Measurements from ENCODE around the gene PHGDH.
"Not testable (repeated sequence)": the region's sequence is repeated elsewhere in the genome, so short reads cannot be mapped to it uniquely, and the experiment has no call there.

The PHGDH gene

DNA sequence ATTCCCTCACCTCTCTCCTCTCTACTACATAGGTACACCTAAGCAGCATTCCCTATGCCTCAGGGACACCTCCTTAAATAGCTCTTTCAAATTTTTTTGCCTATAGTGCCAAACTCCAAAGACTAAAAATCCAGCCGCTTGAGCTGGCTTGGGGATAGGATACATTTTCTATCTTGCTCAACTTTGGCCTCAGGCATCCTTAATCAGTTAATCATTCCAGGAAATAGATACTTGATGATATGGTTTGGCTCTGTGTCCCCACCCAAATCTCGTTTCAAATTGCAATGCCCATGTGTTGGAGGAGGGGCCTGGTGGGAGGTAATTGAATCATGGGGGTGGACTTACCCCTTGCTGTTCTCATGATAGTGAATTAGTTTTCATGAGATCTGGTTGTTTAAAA is 11.4 kb upstream of the PHGDH start:
- no peak for DNase-seq (ENCODE audit: low read depth in 2 of 2)

DNA sequence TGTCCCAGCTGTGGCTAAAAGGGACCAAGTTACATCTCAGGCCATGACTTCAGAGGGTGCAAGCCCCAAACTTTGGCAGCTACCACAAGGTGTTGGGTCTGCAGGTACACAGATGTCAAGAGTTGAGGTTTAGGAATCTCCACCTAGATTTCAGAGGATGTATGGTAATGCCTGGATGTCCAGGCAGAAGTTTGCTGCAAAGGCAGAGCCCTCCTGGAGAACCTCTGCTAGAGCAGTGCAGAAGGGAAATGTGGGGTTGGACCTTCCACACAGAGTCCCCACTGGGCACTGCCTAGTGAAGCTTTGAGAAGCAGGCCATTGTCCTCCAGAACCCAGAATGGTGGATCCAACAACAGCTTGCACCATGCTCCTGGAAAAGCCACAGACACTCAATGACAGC is 10.1 kb upstream of the PHGDH start:
- DNase-seq (ENCODE audit: low read depth in 2 of 2), result no peak

DNA sequence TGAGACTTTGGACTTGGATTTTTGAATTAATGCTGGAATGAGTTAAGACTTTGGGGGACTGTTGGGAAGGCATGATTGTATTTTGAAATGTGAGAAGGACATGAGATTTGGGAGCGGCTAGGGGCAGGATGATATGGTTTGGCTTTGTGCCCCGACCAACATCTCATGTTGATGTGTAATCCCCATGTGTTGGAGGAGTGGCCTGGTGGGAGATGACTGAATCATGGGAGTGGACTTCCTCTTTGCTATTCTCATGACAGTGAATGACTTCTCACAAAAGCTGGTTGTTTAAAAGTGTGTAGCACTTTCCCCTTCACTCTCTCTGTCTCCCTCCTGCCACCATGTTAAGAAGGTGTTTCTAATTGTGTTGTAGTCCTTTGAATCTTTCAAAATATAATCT is 9.3 kb upstream of the PHGDH start:
- no peak for DNase-seq (ENCODE audit: low read depth in 2 of 2)

DNA sequence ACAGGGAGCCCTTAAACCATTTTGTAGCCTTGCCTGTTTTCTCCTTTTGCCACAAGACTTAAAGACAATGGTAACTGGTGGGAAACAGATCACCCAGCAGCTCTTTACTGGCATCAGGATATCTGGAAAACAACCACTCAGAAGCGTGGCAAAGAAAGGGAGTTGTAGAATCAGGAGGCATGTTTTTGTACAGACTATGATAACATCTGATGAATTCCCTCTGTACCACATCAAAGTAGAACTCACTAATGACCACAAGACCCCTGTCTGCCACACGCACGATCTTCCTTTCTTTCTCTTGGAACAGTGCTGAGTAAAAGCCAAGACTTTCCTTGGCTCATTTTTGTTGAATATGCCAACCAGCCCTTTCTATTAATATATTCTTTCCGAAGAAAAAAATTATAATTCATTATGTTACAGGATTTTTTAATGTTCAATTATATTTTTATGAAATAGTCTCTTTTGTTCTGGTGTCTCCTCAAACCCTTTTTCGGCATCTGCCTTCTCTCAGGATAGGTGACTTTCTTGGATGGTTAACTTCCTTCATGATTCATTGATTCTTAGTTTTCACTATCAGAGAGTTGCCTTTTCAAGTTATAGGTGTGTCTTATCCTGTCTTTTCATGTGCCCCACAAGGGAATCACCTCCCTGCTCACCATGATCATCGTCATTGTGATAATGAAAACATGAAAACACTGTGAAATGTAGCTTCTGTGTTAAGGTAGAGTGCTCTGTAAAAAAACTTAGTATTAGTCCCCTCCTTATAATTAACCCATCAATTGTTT is 7.9 kb upstream of the PHGDH start:
- no peak for DNase-seq (ENCODE audit: low read depth in 2 of 2)

DNA sequence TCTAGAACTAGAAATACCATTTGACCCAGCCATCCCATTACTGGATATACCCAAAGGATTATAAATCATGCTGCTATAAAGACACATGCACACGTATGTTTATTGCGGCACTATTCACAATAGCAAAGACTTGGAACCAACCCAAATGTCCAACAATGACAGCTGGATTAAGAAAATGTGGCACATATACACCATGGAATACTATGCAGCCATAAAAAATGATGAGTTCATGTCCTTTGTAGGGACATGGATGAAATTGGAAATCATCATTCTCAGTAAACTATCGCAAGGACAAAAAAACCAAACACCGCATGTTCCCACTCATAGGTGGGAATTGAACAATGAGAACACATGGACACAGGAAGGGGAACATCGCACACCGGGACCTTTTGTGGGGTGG is 5.1 kb upstream of the PHGDH start:
- not testable (repeated sequence) for DNase-seq (ENCODE audit: low read depth in 2 of 2)

DNA sequence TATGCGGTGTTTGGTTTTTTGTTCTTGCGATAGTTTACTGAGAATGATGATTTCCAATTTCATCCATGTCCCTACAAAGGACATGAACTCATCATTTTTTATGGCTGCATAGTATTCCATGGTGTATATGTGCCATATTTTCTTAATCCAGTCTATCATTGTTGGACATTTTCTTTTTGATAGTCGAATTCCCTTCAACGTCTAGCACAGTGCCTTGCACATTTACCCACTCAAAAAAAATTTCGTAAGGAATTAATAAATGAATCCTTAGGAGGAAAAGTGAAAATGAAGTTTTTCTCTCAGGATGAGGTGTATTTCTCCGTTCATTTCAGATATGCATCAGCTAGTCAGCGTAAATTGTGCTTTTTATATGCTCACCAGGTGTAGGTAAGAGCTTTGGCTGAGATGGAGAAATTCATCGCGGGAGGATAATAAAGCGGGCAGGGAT is 354 bp upstream of the PHGDH start:
- not testable (repeated sequence) for DNase-seq (ENCODE audit: low read depth in 2 of 2)

DNA sequence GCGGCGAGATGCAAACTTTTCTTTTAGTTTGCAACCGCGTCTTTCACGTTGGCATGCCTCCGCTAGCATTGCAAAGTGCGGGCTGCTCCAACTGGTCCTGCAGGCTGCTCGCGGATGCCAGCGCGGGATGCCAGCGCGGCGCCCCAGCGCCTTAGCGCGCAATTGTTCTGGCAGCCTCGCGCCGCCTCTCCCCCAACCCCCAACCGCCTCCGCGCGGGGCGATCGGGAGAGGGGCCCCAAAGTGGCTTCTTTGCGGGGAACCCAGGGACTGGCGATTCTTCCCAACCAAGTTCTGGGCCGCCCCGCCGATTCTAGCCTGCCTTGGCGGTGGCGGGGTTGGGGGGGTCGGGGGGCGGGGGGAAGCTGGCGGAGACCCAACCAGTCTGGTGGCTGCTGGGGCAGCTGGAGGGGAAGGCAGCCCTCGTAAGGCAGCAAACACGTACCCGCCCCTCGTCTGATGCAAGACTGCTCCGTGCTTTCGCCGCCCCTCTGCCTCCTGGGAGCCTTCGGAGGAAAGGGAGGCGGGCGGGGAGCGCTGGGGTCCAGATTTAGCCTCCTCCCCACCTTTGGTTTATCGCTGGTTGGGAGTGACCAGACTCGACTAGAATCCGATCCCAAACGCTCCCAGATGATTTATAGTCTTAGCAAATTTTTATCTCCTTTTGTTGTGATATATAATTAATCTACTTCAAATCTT is 756 bp downstream of the PHGDH start:
- peak in 1 of 2 donors; percentile 12 for DNase-seq (ENCODE audit: low read depth in 2 of 2)

DNA sequence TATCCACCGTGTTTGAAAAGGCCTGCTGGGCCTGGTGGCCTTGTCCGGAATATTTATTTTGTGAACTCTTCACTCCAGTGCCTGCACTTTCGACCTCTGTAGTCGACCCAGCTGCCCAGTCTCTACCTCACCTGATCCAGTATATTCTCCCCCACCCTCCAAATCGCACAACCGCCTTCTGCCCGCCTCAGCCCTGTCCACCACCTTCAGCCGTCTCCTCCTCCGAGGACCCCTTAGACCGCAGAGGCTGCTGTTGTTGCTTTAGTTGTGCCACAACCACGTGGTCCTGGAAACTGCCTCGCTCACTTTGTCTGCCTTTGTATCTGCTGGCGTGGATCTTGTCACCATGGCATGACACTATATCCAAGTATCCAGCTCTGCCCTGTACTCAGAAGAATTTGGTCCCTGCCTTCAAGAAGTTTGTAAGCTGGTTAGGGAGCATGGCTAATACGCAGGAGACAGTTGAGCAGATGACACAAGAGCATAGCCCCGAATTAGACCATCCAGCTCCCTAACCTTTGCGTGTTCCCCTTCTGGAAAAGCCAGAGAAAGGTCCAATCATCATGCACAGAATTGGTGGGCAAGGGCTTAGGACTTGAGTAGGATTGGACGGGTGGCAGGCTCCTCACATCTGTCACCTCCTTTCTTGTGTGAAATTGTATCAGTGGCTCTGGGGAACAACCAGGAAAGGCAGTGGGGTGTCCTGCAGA is 1.5 kb downstream of the PHGDH start:
- no peak for DNase-seq (ENCODE audit: low read depth in 2 of 2)

DNA sequence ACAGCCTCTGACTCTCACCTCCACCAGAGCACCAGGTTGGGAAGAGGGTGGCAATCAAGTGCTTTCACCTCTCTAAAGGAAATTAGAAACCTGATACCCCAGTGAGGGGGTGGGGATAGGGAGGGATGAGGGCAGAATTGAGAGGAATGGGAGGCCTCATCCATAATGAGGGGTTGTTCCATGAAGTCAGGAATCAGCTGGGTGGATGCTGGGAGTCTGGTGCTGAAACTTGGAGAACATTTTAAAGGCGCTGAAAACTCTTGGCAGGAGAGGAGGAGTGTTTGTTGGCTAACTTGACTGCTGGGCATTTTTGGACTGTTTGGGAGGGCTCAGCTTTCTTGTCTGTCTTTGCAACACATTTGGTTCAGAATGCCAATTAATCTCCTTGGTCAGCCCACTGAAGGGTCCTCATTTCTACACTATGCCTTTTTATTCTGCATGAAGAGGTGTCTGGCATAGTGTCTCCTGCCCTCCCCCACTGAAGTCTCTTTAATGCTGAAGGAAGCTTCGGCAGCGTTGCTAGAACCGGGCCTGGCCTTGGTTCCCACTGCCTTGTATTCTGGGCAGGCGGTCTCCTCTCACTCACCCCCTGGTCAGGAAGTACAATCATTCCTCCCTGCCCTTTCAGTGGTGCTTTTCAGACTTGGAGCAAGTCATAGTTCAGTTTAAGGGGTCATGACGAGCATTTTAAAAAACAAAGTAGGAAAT is 2.2 kb downstream of the PHGDH start:
- no peak for DNase-seq (ENCODE audit: low read depth in 2 of 2)

DNA sequence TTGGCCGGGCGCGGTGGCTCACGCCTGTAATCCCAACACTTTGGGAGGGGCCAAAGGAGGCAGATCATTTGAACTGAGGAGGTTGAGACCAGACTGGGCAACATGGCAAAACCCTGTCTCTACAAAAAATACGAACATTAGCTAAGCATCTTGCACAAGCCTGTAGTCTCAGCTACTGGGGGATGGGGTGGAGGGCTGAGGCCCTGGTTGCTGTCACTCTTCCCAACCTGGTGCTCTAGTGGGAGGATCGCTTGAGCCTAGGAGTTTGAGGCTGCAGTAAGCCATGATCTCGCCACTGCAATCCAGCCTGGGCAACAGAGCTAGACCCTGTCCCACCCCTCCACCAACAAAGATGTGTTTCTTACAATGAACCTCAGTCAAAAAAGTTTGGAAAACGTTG is 2.8 kb downstream of the PHGDH start:
- DNase-seq (ENCODE audit: low read depth in 2 of 2), result no peak

DNA sequence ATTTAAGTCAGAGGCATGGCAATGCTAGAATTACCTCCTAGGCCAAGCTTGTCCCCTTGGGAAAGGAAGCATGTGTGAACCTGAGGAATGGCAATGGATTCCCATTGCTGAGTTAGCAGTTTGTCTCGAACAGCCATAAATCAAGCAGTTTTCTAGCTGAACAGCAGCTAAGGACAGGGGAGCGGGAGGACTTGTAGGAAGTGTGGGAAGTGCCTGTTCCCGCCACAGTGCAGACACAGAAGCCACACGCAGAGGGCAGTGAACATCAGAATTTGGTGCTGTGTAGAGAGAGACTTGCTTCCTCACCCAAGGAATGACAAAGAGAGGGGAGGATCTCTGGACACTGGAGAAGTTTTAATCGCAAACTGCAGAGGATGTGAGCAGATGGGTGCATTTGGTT is 3.8 kb downstream of the PHGDH start:
- DNase-seq (ENCODE audit: low read depth in 2 of 2), result no peak

DNA sequence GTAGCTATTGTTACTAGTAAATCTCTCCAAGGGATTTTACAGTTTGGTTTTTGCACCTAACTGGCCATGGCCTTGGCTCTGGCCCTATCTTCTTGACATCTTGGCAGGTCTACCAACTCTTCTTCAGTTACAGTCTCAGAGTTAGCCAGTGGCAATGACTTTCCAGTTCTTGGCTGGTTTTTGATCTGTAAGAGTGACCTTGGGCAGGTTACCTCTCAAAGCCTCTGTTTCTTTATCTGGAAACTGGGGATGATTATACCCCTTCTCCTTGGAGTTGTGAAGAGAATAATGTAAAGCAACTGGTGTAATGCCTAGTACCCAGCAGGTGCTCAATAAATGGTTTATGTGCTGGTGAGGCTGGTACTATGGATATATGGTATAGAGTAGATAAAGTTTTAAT is 6.7 kb downstream of the PHGDH start:
- DNase-seq (ENCODE audit: low read depth in 2 of 2), result no peak

DNA sequence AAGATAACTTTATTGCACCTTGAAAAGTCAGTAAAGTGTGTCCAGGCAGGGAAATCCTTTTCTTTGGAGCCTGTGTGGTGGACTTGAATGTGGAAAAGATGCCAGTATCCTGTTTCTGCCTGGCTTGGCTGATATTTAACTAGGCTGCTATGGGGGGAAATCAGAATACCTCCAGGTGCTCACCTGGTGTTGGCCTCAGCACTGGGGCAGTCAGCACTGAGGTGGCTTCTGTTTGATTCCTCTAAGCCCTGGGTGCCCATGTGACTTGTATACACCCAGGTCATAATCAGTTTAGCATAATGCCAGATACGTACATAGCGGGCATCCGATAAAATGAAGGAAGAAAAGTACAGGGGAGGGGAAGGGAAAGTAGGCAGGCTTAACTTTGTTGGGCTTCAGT is 7.2 kb downstream of the PHGDH start:
- no peak for DNase-seq (ENCODE audit: low read depth in 2 of 2)

DNA sequence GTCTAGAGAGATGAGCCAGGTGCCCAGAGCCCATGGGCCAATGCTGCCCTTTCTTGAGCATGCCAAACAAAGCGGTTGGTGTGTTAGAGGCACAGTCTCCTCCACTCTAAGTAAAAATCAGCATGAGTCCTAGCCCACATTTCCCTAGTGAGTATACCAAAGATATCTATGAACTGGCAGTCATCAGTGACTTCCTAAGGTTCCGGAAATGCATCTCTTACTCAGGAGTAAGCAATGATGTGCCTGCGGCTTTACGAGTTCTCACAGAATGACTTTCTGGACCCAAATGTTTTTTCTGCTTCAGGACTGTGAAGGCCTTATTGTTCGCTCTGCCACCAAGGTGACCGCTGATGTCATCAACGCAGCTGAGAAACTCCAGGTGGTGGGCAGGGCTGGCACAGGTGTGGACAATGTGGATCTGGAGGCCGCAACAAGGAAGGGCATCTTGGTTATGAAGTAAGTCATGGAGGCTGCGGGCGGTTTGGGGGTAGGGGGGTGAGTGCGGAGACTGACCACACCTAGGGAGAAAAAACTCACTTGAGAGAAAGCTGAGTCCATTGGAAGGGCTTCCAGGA is 9.2 kb downstream of the PHGDH start:
- DNase-seq (ENCODE audit: low read depth in 2 of 2), result no peak

DNA sequence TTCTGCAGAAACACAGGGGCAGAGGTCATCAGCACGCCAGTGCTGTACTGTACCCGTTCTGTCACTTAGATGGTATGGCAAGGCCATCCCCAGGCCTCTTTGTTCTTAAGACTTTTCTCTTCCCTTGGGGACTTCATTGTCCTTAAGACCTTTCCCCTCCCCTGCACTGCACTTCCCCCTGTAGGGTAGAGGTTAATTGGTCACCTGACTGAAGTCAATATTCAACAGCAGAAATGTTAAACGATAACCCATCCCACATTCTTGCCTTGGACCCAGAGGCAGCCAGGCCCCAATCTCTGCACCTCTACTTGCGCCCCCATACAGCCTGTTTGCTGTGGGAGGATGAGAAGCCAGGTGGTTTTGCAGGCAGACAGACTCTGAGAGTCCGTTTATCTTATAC is 10.2 kb downstream of the PHGDH start:
- no peak for DNase-seq (ENCODE audit: low read depth in 2 of 2)

DNA sequence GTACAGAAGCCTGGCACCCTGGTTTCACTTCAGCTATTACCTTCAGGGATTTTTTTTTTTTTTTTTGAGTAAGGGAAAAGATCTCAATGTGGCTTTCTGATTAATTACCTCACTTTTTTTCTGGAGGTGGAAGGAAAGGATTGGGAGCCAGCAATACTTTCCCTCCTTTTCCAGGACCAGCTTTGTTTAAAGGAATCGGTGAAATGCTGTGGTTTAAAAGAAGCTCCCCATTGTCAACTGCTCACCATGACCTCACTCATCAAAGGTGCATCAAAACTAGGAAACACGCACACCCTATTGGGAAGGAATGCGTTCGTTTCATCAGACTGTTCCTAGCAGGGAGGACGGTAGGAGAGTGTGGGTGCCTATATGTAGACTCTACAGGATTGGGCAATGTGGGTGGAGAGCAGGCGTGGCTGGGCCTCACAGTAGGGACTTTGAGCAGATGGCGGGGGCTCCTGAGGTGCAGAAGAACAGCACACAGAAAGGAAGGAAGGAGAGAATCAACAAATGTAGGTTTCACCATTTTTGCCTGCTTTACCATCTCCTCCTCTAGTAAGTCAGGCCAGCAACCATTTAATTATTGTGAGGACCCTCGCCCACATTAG is 13.0 kb downstream of the PHGDH start:
- DNase-seq (ENCODE audit: low read depth in 2 of 2), result no peak

DNA sequence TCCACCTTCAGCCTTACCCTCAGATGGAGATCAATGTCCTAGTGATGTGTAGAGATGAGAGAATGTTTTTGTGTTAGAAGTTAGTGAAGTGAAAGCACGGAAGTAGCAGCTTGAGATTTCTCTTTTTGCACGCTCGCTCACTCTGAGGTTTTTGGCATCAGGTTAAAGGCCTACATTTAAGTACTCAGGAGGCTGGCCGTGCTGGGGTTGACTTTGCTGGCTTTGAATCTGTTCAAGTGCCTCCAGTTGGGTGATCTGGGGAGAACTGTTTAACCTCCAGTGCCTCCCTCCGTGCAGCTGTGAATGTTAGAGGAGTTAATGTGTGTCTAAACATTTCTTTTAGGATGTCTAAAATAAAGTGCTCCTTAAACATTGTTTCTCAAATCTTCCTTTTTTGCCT is 13.9 kb downstream of the PHGDH start:
- no peak for DNase-seq (ENCODE audit: low read depth in 2 of 2)

DNA sequence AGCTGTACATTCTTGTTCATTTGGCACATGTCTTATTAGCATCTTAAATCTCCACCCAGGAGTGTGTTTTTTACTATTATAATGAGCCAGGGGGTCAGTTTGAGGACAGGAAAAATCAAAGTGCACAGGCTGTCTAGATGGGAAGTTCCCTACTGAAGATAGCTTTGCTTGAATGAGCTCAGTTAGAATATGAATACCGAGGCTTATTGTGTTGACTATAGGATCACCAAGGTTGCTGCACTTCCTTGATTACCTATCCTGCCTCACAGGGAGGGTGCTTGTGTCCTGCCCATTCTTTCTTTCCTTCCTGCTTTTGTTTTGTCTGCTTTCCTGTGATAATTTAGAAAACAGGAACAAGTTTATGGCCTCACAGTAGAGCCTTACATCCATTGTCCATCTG is 16.3 kb downstream of the PHGDH start:
- no peak for DNase-seq (ENCODE audit: low read depth in 2 of 2)

DNA sequence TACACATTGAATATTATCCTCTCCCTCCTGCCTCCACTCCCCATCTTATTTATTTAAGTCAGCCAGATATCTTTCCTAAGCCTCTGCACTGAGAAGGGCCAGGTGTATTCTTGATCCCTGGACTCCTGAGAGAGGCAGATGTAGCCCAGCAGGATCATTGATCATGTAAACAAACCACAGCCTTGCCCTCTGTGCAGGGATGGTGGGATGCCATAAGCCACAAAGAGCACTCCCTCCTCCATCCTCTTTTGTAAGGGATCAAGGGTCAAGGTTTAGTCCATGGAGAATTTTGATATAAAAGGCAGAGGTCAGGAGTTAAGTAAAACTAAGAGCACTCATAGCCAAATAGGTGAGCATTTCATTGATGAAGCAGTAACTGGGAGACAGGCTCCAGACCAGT is 17.3 kb downstream of the PHGDH start:
- DNase-seq (ENCODE audit: low read depth in 2 of 2), result no peak

DNA sequence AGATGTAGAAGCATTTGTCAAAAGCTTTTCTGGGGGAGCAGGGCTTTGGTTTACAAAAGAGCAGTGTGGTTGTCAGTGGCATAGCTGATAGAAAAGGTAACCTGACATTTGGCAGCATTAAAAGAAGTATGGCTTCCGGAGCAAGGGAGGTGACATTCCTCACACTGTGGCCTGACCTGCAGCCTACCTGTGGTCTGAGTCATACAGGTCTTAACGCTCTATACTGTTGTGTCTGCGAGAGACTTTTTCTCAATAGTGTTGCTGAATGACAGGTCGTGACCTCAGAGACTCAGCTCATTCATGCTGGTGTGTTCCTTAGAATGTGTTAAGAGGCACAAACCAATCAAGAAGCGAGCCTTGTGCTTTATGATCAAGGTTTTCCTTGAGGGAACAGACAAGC is 19.3 kb downstream of the PHGDH start:
- no peak for DNase-seq (ENCODE audit: low read depth in 2 of 2)

DNA sequence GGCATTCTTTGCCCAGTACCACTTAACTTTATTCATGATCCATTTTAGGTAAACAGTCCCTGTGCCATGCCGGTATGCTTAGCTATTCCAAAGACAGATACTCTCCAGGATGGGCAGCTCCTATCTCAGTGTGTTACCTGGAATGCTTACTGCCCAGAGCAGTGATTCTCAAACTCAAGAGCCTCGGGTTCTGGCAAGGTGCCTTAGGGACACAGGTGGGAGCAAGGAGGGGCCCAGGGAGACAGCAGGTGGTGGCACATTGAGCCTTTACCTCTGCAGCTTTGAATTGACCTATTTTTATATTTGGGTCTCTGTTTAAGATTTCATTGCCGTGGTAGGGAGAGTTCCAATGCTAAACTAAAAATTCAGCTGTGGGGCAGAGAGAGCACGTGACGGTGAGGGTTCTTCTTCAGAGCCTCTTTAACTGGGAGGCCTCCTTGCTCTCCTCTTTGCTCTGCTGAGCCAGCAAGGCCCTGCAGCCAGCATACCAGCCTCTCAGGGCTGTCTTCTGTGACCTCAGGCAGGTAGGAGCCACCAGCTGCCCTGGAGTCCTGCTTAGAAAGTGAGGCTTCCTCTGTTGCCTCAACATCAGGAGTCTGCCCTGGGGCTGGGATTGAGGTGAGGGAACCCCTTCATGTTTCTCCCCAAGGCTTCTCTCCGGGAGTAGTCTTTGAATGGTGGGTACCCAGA is 20.2 kb downstream of the PHGDH start:
- no peak for DNase-seq (ENCODE audit: low read depth in 2 of 2)
